ENCODE data around the gene GALNT3.
A peak's percentile ranks its signal among the peaks of the same experiment; 100 is the strongest.

The GALNT3 gene

DNA sequence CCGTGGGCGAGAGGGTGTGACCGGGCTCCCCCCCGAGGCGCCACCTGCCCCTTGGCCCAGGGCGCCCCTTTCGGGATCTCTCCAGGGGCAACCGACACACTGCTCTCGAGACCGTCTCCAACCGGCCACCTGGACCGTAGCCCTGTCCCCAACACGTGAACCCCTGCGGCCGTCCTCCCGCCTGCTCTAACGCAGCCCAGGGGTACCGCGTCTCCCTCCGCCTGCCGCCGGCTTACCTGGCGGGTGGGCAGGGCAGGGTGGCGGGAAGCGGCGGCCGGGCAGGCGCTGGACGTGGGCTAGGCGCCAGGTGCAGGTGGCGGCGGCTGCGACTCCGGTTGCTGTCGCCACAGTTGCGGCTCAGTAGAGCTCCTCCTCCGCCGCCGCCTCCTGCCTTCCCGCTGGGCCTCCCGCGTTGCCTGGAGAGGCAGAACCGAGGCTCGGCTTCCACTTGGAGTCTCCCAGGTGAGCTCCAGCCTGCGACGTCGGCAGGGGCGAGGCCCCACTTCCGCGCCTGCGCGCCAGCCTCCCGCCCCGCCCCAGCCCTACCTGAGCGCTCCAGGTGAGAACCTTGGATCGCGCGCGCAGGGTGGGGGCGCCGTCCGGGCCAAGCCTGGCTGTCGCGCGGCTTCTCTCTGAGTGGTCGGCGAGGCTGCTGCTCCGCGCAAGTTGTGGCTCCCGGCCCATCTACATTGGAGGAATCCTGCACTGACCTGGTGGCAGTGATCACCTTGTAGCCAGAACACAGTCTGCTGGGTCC is at the start of gene GALNT3:
Gene GALNT3 (minus strand): TSS at position 469 of the 757 bp plus-strand sequence. CDS start 23,547 bp downstream, outside the sequence.
- peak; percentile 32 to 58 for DNase-seq

DNA sequence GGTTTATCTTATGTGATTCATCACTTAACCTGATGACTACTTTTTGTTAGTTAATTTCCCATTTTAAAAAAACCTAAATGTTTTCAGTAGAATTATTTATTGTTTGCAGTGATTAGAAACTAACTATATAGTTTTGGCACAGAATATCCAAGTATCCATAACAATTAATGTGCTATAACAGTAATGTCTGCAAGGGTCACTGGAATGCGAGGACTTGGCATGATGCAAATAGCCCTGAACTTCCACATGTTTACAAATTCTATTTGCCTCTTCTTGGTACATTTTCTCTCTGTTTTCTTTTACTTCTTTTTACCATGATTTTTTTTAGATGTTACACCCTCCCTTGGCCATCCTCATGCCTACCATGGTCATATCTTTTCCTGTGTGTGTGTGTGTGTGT is 49.3 kb upstream of the GALNT3 start:
- DNase-seq = no peak

DNA sequence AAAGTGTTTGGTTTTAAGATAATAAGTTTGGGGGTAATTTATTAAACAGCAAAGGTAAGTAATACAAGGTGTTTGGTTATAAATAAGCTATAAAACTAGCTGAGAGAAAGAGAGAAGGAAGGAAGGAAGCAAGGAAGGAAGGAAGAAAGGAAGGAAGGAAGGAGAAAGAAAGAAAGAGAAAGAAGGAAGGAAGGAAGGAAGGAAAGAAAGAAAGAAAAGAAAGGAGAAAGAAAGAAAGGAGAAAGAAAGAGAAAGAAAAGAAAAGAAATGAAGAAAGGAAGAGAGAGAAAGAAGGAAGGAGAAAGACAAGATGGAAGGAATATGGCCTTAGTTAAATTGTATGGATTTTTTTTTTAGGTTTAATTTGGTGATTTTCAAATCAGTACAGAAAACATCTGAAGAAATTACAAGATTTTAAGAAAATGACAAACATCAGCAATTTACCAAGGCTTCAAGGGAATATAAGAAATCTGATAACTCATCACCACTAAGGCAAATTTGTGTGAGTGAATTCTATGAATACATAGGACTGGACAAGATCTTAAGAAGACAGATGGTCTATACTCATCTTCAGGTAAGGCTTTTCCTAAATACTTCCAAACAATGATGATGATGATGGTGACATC is 46.4 kb upstream of the GALNT3 start:
- DNase-seq = no peak

DNA sequence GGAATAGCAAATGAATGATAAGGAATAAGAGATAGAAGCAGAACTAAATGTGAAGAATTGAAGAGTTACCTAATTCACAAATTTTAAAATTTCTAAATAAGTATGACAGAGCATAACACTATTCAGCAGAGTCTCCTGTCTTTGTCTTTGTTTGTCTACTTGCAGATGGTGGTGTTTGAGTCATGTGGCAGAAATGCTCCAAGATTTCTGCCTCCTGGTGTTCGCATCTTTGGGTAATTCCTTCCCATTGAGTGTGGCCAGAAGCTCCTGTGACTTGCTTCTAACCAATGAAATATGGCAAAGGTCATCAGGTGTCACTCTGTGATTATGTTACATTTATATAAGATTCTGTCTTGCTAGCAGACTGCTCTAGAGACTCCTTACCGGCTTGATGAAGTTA is 45.6 kb upstream of the GALNT3 start:
- no peak for DNase-seq

DNA sequence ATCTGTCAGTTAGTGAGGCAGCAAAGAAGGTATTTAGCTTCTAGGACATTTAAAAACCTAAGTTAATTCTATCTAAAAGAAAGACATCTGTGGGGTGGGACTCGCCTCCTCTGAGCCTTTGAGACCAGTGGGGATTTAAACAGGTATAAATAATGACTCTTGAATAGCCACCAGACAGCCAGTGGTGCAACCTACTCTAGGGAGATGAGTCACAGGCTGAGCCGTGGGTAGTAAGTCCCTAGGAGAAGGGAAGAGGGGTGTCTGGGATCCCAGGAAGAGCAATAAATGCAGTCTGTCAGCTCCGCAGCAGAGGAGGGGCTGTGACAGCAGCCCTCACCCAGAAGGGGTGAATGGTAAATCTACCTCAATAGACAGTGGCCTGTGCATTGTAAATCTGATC is 43.1 kb upstream of the GALNT3 start:
- DNase-seq = no peak

DNA sequence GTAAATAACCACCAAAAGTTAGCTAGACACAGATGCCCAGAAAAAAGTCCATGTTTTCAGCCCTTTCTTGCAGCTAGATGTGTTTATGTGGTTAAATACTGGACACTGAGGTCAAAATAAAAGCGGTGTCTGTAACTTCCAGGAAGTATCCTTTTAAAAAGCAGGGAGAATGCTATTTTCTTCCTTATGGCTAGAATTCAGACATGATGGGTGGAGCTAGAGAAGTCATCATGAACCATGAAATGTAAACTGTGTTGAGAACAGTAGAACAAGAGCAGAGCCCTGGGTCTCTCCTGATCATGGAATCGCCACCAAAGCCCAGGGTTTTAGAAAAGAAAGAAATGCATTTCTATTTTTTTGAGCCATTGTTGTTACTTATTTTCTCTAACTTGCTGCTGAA is 41.3 kb upstream of the GALNT3 start:
- DNase-seq = no peak

DNA sequence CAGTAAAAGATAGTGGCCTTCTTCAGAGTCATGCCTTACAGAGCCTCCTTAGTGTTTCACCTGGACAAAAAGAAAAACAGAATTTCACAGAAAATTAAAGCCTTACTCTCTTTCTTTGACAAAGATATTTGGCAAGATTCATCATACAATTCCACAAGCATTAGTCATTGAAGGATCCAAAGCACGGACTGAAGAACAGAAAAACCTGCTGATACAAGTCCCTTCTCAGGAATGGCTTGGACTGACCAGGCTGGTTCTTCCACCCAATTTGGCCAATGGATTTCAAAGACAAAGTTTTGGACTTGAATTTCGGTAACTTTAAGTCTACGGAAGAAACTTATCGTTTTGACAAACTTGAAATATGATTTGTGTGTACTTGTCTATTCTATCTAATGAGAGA is 39.1 kb upstream of the GALNT3 start:
- DNase-seq = no peak

DNA sequence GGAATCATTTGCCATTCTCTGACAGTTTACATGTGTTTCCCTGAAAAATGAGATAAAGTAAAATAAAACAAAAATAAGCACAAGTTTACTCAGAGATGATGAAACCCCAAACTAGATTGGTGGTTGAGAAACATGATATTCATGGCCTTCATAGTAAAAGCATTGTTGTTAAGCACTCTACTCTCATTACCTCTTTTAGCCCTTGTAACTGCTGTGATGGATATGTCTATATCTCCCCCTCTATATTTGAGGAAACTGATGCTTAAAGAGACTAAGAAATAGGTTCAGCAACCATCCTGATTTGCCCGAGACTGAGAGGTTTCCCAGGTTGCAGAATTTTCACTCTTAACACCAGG is 33.9 kb upstream of the GALNT3 start:
- DNase-seq = no peak

DNA sequence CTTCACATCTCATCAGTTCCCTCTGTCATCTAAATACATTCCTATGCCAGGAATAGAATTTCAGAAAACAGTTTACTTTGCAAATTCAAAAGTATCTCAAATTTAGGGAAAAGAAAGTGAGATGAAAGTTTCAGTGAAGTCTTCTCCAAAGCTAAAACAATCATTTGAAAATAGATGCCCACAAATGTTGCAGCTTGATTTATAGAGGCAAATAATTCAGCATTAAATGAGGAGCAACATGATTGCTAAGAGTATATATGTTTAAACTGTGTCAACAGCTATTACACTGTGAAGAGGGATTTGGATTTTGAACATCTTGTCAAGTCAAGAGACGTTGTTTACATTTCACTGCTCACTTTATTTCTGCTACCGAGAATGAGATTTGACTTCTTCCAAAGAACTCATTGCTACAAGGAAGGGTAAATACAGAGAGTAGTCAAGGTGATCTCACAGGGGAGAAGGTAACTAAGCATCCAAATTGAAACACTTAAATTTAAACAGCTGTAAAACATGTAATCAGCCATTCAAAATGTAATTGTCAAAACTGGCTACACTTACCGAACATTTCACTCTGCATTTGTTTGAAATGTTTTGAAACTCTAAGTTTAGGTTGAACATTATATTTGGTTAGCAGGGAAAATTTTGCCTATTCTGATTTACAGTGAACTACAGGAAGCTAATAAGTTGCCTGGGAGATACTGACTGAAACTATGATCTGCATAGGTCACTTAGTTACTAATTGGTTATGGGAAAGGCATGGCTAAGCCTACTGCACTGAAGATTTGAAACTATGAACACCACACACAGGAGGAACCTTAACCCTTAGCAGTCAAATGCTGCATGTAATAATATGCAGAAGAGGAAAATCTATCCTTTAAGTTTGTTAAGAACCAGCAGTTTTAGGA is 33.2 kb upstream of the GALNT3 start:
- DNase-seq = no peak

DNA sequence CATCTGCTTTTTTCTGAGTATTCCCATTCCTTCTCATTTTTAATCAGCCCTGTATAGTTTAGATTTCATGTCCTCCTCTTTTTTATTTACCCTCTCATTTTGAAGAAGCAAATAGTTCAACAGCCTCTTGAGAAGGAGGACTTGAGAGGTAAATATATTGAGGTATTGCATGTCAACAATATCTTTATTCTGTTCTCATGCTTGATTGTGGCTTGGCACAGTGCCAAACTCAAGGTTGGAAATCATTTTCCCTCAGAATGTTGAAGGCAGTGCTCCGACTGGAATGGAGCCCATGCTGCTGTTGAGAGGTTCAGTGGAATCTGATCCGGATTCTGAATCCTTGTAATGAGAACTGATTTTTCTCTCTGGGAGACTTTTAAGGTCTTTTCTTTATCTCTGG is 31.0 kb upstream of the GALNT3 start:
- DNase-seq = no peak

DNA sequence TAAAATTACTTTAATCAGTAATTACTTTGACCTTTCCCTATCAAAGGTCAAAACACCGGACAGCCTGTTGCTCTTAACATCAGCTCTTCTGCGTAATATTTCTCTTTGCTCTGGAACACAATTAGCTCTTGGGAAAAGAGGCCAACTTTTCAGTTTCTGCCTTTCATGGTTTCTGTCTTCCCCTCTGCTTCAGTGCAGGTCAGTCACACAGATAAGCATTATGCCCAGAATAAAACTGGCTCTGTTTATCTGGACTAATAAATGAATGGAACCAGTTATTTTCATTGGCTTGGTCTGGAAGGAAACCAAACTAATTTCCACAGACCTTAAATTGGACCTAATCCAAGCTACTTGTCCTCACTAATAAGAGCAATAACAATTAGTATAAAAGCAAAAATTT is 26.2 kb upstream of the GALNT3 start:
- DNase-seq = no peak

DNA sequence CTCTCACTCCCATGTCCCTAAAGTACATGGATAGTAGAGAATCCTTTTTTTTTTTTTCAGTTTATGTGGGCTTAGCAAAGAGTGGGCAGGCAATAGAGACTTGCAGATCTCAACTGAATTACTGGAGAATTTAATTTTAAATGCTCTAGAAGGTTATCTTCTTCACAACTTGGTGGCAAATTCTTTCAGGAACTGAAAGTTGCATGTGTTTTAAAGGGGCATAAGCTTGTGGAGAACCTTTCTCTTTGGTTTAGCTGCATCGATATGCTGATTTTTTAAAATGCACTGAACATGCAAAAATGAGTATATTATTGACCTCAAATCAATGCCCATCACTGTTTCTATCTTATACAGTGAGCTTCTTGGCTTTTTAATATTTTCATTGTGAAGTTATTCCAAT is 24.9 kb upstream of the GALNT3 start:
- DNase-seq = no peak

DNA sequence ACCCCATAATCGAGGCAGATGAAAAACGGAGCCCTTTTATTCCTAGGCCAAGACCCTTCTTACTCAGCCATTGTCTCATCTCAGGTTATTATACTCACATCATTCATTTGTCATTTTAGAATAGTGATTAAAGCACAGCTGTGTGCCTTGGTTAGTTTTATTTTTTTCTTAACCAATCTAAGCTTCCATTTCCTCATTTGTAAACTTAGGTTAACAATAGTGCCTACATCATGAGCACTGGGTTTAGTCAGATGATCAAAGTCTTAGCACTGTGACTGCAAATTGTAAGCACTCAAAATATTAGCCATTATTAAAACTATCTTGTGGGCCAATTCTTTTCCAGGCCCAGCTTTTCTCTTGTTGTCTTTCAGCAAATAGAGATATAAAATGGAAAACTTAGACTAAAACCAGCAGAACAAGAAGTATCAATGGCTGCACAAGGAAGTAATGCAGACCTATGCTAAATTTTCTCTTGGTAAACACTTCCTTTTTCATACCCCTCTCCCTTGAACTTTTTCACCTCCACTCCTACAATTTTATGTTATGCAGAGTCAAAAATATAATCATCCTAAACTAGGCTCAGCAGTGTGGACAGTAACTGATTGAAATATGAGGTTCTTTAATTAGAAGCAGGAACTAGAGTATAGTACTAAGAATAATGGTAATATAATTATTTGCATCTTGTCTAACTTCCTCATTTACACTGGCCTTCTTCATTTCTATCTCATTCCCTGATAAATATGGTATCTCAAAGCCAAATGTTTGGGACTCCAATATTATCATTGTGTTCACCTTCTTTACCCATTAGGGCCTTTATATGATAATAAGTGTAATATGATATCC is 21.5 kb upstream of the GALNT3 start:
- DNase-seq = no peak

DNA sequence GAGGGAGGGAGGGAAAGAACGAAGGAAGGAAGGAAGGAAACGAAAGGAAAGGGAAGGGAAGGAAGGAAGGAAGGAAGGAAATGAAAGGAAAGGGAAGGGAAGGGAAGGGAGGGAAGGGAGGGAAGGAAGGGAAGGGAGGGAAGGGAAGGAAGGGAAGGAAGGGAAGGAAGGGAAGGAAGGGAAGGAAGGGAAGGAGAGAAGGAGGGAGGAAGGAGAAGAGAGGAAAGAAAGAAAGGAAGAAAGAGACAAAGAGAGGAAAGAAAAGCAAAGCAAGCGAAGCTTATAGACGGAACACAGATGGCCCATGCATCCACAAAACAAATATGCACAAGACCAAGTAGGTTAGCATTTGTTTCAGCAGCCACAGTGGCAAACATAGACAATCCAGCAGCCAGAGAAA is 20.4 kb upstream of the GALNT3 start:
- no peak for DNase-seq

DNA sequence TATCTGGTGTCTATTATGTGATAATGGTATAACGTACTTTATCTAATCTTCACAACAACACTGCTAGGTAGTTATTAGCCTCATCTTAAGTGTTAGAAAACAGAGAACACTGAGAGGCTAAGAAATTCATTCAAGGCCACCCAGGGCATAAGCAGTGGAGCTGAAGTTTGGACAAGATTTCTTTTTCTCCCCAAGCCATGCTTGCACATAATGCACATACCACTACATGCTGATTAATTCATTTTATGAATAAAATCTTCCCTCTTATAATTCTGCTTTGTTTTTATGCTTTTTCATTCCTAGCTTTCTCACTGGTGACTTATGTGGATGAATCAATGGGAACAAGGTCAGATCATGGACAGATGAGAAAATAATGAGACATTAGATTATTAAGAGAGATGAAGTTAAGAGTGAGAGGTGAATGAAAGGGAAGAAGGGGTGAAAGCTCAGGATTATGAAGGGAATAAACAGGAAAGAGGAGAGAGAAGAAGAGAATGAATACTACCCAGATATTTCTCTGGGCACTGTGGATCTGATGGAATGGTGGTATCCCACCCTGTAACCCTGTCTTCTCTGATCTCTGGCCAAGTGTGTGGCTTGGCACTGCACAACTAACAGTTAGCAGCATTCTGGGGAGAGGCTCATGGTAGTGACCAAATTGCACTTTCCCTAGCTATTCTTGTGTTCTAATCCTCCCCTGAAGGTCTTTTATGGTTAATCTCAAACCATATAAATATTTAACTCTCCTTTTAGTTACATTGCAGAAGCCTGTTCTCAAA is 17.7 kb upstream of the GALNT3 start:
- DNase-seq = no peak

DNA sequence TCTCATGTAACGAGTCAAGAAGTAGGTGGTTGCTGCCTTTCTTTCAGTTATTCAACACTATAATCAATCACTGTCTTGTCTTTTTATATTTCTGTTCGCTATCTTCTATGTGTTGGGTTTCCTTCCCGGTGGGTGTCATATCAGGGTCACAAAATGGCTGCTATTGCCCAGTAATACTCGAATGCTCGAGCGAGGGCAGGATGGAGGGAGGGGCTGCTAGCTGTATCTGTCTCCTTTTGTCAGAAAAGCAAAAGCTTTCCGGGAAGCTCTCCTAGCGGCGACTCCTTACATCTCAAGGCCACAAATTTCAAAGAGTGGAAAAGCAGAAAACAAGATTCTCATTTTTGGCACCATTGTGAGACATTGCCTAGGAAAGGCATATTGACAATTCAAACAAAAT is 16.4 kb upstream of the GALNT3 start:
- no peak for DNase-seq

DNA sequence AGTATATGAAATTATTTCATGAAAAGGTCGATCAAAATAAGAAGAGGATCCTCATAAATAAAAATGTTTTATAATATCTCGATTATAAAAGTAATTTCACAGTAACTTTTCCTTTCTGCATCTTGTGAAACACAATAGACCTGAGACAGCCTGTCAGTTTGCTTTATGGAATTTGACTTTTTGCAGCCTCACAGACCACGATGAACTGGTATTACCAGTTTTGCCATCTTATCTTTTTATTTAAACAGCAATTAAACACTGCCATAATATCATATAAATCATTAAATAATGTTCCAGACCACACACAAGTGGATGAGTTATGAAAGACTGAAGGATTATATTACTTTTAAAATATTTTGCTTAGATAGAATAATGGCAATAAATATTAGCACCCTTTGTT is 10.7 kb upstream of the GALNT3 start:
- DNase-seq = no peak

DNA sequence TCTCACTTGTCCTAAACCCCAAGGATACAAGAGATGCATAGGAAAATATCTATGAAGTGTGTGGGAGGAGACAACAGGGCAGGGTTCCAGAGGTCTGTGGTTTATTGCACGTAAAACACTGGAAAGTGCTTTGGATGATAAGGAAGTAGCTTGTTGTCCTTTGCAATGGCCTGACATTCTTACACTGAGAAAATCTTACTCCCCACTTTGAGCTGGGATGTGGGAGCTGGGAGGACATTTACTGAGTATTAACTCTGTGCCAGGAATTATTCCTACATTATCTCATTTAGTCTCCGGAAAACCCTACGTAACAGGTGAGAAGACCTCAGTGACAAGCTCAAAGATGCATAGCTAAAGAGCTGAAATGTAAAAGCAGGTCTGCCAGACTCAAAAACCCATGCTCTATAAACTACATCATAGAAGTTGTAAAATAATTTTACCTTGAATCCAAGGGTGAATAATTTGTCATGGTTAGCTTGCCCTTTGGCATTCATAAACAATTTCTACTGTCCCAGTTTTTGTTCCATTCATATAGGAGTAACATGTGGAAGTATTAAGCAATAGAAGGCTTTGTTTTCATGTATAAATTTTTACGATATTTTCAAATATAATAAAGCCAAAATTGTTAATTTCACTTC is 9.2 kb upstream of the GALNT3 start:
- no peak for DNase-seq

DNA sequence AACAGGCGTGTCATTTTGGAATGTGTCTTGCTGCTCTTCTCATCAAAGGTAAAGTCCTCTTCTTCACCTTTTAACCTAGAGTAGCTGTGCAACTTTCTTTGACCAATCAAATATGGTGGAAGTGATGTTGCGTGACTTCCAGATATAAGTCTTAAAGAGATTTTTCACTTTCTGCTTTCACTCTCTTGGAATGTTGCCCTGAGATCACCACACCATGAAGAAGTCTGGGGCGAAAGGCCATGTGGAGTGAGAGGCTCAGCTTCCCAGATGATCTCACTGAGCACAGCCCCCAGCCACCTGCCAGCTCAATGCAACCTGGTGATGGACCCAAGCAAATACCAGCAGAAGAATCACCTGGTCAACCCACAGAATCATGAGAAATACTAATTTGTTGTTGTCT is 7.1 kb upstream of the GALNT3 start:
- no peak for DNase-seq

DNA sequence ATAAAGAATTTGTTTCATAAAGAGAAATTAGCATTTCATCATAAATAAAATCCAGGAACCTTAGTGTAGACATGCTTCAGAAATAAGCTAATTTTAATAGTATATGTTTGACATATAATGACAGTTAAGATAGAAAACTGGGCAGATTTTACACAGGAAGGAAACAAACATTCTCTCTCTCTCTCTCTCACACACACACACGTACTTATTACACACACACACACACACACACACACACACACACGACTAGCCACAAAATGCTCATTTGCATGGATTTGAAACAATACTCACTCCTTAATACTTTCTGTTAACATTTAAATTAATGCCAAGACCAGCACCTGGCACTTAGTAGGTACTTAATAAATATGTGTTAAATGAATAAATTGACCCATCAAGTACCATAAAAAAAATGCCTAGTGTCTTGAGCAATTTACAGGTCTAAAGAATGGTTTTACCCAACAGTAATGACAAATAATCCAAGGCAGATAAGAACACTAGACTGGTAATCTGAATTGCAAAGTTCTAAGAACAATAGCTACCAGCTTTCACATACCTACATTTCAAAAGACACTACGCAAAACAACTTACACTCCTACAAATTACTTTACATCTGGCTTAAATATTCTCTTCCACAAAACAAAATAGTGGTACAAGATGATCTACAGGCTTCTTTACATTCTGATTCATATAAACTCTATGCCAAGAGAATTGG is 2.9 kb upstream of the GALNT3 start:
- peak in 1 of 2 donors; percentile 37 for DNase-seq

DNA sequence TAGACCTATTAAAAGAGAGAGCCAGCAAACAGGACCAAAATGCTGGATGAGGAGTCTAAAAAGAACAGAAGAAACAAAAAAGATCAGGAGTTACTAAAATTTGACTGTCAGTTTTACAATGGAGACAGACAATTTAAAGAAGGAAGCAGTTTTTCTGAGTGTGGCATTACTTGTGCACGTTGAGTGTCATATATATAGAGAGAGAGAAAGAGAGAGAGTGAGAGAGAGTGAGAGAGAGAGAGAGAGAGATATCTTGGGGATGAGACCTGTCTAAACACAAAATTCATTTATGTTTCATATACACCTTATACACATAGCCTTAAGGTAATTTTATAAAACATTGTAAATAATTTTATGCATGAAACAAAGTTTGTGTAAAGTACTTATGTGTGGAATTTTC is 2.1 kb upstream of the GALNT3 start:
- DNase-seq = no peak

Measured in CD4-positive, alpha-beta T cell treated with Interferon alpha-2 for 1 hour (primary cell).